GM21381 (cell line): ENCODE results near the gene GMEB2.
"Not testable (repeated sequence)": the region's sequence is repeated elsewhere in the genome, so short reads cannot be mapped to it uniquely, and the experiment has no call there.

ENCODE experiments used
- ATAC-seq: cut with Tn5 transposase; IDR thresholded peaks from one replicate; pipeline ENCODE4 v1.9.1; 2021; ENCODE audit warnings: mild to moderate bottlenecking, moderate library complexity; ENCODE audit not compliant: unreplicated experiment

Gene GMEB2

GRCh38 chr20:63626424-63627128 lies at the start of gene GMEB2:
Gene GMEB2, minus strand, starts transcription at chr20:63627101. Its CDS starts 7,704 bp downstream, at chr20:63619397.
- peak; percentile 40 for ATAC-seq

GRCh38 chr20:63675681-63676368 lies 48.9 kb upstream of the GMEB2 start:
- ATAC-seq = no peak

GRCh38 chr20:63673951-63674350 lies 47.0 kb upstream of the GMEB2 start:
- no peak for ATAC-seq

GRCh38 chr20:63672666-63673065 lies 45.8 kb upstream of the GMEB2 start:
- no peak for ATAC-seq

GRCh38 chr20:63671695-63672094 lies 44.8 kb upstream of the GMEB2 start:
- not testable (repeated sequence) for ATAC-seq

- ATAC-seq = no peak
Observed at GRCh38 chr20:63668351-63668750, 41.5 kb upstream of the GMEB2 start.

- ATAC-seq = no peak
Observed at GRCh38 chr20:63667858-63668257, 41.0 kb upstream of the GMEB2 start.

- no peak for ATAC-seq
Observed at GRCh38 chr20:63665708-63666107, 38.8 kb upstream of the GMEB2 start.

GRCh38 chr20:63664861-63665594 lies 38.1 kb upstream of the GMEB2 start:
- ATAC-seq = no peak

- ATAC-seq = no peak
Observed at GRCh38 chr20:63664143-63664851, 37.4 kb upstream of the GMEB2 start.

- no peak for ATAC-seq
Observed at GRCh38 chr20:63663332-63664066, 36.6 kb upstream of the GMEB2 start.

- no peak for ATAC-seq
Observed at GRCh38 chr20:63662813-63663189, 35.9 kb upstream of the GMEB2 start.

- no peak for ATAC-seq
Observed at GRCh38 chr20:63661959-63662812, 35.3 kb upstream of the GMEB2 start.

- ATAC-seq = no peak
Observed at GRCh38 chr20:63661108-63661507, 34.2 kb upstream of the GMEB2 start.

GRCh38 chr20:63660622-63661021 lies 33.7 kb upstream of the GMEB2 start:
- no peak for ATAC-seq

- not testable (repeated sequence) for ATAC-seq
Observed at GRCh38 chr20:63660174-63660573, 33.3 kb upstream of the GMEB2 start.

GRCh38 chr20:63659370-63659769 lies 32.5 kb upstream of the GMEB2 start:
- ATAC-seq = no peak

- peak; percentile 24 for ATAC-seq
Observed at GRCh38 chr20:63658749-63659187, 31.9 kb upstream of the GMEB2 start.

GRCh38 chr20:63657937-63658748 lies 31.2 kb upstream of the GMEB2 start, which contains the start of gene RTEL1:
Gene RTEL1, plus strand, starts transcription at chr20:63658312. Its CDS starts 1,091 bp downstream, at chr20:63659403.
- peak; percentile 79 for ATAC-seq
